ENCODE results near the gene OR8G5.
"Not testable (repeated sequence)": the region's sequence is repeated elsewhere in the genome, so short reads cannot be mapped to it uniquely, and the experiment has no call there.

Gene OR8G5, protein sequence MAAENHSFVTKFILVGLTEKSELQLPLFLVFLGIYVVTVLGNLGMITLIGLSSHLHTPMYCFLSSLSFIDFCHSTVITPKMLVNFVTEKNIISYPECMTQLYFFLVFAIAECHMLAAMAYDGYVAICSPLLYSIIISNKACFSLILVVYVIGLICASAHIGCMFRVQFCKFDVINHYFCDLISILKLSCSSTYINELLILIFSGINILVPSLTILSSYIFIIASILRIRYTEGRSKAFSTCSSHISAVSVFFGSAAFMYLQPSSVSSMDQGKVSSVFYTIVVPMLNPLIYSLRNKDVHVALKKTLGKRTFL

GRCh38 chr11:124256076-124256475 lies at the start of gene OR8G5:
TSS of gene OR8G5 (plus strand) at chr11:124256376. CDS start at chr11:124264932, 8,556 bp downstream.
- DNase-seq = no peak

DNA sequence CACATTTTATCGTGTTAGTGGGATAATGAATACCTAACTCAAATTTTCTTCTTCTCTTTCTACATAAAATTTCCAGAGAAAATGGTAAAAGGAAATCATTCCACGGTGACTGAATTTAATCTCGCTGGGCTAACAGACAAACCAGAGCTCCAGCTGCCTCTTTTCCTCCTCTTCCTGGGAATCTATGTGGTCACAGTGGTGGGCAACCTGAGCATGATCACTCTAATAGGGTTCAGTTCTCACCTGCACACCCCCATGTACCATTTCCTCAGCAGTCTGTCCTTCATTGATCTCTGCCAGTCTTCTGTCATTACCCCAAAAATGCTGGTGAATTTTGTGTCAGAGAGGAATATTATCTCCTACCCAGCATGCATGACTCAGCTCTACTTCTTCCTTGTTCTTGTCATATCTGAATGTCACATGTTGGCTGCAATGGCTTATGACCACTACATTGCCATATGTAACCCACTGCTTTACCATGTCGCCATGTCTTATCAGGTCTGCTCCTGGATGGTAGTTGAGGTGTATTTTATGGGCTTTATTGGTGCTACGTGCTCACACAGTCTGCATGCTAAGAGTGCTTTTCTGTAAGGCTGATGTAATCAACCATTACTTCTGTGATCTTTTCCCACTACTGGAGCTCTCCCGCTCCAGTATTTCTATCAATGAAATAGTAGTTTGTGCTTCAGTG lies 48.9 kb upstream of the OR8G5 start:
- no peak for DNase-seq

- DNase-seq = no peak
Observed at GRCh38 chr11:124209824-124210357, 46.3 kb upstream of the OR8G5 start.

GRCh38 chr11:124210421-124210820 lies 45.8 kb upstream of the OR8G5 start:
- DNase-seq = no peak

DNA sequence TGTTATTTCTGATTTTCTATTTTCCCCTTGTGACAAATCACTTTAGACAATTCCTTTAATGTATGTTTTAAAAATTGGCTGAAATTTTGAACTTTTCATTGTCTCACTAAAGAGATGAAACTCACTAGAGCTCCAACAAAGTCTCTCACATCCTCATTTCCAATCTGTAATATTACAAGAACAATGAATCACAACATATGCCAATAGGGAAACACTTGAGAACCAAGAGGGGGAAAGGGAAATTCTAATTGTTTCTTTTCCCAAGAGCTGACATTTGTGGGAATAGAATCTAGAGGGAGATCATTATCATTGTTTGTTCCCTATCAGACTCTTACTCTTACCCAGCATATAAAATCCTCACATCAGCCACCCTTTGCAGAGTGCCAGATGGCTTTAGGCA lies 44.9 kb upstream of the OR8G5 start:
- no peak for DNase-seq

- DNase-seq = no peak
Observed at GRCh38 chr11:124214027-124214426, 42.1 kb upstream of the OR8G5 start.

DNA sequence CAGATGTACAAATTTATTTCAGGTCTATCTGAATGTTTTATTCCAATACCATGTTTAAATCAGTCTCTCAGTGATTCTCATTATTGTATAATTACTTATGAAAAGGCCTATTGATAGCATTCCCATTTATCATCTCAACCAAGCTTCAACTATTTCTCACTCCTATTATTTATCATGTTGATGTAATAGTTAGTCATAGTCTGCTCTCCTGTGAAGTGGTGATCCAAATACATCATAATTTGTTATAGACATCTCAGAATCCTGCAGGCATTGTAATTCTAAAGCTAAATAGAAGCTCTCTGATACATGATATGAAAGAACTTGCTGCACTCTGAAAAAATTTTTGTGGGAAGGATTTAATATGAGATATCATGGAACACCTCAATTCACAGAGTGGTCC lies 37.0 kb upstream of the OR8G5 start:
- no peak for DNase-seq

GRCh38 chr11:124222407-124222806 lies 33.8 kb upstream of the OR8G5 start:
- no peak for DNase-seq

DNA sequence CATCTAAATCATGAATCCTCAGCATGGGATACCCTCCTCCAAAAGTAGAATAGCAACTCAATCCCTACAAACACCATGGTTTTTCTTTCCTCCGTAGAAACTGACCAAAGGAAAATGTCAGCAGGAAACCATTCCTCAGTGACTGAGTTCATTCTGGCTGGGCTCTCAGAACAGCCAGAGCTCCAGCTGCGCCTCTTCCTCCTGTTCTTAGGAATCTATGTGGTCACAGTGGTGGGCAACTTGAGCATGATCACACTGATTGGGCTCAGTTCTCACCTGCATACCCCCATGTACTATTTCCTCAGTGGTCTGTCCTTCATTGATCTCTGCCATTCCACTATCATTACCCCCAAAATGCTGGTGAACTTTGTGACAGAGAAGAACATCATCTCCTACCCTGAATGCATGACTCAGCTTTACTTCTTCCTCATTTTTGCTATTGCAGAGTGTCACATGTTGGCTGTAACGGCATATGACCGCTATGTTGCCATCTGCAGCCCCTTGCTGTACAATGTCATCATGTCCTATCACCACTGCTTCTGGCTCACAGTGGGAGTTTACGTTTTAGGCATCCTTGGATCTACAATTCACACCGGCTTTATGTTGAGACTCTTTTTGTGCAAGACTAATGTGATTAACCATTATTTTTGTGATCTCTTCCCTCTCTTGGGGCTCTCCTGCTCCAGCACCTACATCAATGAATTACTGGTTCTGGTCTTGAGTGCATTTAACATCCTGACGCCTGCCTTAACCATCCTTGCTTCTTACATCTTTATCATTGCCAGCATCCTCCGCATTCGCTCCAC lies 31.4 kb upstream of the OR8G5 start:
- DNase-seq = not testable (repeated sequence)

- no peak for DNase-seq
Observed at GRCh38 chr11:124225471-124225870, 30.7 kb upstream of the OR8G5 start.

DNA sequence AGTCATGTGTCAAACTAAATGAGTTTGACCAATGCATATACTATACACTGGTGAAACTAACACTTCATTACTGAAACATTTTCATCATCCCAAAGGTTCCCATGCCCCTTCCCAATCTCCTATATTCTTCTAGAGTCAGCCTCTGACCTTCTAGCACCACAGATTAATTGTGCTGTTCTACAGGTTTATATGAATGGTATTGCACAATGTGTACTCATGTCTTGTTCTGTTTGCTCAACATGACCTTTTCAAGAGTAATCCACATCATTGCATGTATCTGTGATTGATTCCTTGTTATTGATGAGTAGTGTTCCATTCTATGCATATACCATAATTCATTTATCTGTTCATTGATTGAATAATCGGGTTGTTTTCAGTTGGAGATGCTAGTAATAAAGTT lies 22.8 kb upstream of the OR8G5 start:
- DNase-seq = no peak

DNA sequence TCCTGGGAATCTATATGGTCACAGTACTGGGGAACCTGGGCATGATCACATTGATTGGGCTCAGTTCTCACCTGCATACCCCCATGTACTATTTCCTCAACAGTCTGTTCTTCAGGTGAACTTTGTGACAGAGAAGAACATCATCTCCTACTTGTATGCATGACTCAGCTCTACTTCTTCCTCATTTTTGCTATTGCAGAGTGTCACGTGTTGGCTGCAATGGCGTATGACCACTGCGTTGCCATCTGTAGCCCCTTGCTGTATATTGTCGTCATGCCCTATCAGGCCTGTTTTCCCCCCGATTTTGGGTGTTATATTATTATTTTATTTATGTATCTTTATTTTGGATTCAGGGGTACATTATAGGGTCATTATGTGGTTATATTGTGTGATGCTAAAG lies 17.7 kb upstream of the OR8G5 start:
- no peak for DNase-seq

DNA sequence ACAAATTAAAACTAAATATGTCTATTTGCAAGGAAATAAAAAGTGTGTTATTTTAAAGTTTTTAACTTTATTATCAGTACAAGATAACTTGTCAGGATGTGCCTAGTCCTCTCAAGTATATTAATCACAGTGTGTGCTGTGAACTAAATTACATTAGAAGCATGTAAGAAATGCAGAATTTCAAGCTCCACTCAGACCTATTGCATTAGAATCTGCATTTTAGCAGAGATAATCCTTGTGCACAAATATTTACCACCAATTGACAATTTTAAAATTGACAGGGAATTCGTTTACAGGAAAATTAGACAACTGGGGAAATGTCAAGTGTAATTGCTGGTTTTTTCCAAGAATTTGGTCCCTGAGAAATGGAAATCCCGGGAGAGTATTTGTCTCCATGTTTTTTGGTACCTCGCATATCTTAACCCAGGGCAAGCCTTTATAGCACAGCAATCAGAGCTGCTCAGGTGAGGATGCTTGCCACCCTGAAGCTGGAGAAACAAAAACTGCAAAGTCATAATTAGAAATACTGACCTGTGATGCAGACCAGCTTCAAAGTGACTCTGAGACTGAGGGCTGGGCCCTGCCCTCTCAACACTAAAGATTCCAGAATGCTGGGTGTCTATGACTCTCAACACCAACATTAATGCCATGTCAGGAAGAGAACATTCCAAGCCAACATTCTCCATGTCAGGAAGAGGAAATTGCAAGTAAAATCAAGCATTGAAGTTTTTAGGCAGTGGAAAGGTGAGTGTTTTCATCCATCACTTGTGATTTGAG lies 15.4 kb upstream of the OR8G5 start, which contains the start of gene OR8G1:
Gene OR8G1 (plus strand): TSS at position 475 of the 777 bp plus-strand sequence. CDS start 8,581 bp downstream, outside the sequence.
- DNase-seq = no peak

- DNase-seq = not testable (repeated sequence)
Observed at GRCh38 chr11:124249869-124250268, 6.3 kb upstream of the OR8G5 start.

DNA sequence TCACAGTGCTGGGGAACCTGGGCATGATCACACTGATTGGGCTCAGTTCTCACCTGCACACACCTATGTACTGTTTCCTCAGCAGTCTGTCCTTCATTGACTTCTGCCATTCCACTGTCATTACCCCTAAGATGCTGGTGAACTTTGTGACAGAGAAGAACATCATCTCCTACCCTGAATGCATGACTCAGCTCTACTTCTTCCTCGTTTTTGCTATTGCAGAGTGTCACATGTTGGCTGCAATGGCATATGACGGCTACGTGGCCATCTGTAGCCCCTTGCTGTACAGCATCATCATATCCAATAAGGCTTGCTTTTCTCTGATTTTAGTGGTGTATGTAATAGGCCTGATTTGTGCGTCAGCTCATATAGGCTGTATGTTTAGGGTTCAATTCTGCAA lies 8.9 kb downstream of the OR8G5 start:
- not testable (repeated sequence) for DNase-seq

GRCh38 chr11:124270886-124271285 lies 14.7 kb downstream of the OR8G5 start:
- DNase-seq = not testable (repeated sequence)

DNA sequence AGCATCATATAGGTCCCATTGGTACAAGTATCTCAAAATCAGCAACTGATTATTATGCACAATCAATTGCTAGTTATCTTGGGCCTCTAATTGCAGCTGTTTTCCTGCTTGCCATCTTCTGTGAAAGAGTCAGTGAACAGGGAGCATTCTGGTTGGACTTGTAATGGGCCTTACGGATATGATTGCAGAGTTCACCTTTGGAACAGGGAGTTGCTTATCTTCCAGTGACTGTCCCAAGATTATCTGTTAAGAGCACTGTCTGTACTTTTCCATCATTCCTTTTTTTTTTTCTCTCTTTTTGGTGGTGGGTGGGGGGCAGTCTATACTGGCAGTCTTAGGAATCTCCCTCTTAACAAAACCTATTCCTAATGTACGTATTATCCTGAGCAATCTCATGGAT lies 17.8 kb downstream of the OR8G5 start:
- no peak for DNase-seq

- no peak for DNase-seq
Observed at GRCh38 chr11:124276081-124276480, 19.9 kb downstream of the OR8G5 start.

DNA sequence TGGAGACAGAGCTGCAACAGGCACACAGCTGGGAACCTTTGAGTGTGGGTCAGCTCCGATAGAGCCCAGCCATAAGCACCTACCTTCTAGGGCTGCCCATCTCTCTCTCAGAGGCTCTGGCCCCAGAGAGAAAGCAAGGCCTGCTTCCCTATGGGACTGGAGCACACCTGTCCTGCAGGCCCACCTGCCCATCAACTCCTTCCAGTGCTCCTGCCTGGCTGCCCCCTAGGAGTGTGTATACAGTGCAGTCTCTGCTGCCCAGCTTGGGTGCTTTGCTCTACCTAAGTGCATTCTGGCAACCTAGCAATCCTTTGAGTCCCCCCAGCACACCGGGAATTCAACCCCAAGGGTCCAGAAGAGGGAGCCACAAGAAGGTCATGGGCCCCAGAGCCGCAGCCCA lies 21.0 kb downstream of the OR8G5 start:
- no peak for DNase-seq

- DNase-seq = no peak
Observed at GRCh38 chr11:124277804-124278203, 21.6 kb downstream of the OR8G5 start.

GRCh38 chr11:124278261-124278660 lies 22.1 kb downstream of the OR8G5 start:
- no peak for DNase-seq

- no peak for DNase-seq
Observed at GRCh38 chr11:124285610-124286344, 29.6 kb downstream of the OR8G5 start.

All from NCI-H446 (cell line).